ENCODE data around the gene CREB3L2. TPM values are rescaled to one million over a fixed set of nuclear protein-coding genes. Genes with fewer than 3 reads are reported as not detected.

CREB3L2 gene
- total RNA-seq, 1 experiment from 2014 or later: 39.9 TPM

- H3K4me3 Mint-ChIP-seq (ENCODE audit: low read depth, unreplicated experiment): no peak overlapping the region
- H3K27ac Mint-ChIP-seq (ENCODE audit: unreplicated experiment): no peak overlapping the region
- CTCF ChIA-PET: interaction anchor here (0.6 kb wide), 1 partner anchor 17 kb away, joined by 3 read pairs; no protein-coding TSS in a partner anchor
- no peak for DNase-seq
- H3K36me3 Mint-ChIP-seq (ENCODE audit: insufficient read depth, unreplicated experiment): no peaks in the 10 kb centered on the region
- no TSS peak for BruUV-seq (replicated peaks)
- H3K4me1 Mint-ChIP-seq (ENCODE audit: low read depth, unreplicated experiment): peaks cover 12% of the 10 kb centered on the region
- intact Hi-C loops (cut with micrococcal nuclease; ENCODE audit: unreplicated experiment): no loop called here
- H3K9me3 Mint-ChIP-seq (ENCODE audit: low read depth, unreplicated experiment): no peaks in the 10 kb centered on the region
- H3K27me3 Mint-ChIP-seq (ENCODE audit: unreplicated experiment): no peaks in the 10 kb centered on the region
- TF ChIP-seq, protein P1, sequence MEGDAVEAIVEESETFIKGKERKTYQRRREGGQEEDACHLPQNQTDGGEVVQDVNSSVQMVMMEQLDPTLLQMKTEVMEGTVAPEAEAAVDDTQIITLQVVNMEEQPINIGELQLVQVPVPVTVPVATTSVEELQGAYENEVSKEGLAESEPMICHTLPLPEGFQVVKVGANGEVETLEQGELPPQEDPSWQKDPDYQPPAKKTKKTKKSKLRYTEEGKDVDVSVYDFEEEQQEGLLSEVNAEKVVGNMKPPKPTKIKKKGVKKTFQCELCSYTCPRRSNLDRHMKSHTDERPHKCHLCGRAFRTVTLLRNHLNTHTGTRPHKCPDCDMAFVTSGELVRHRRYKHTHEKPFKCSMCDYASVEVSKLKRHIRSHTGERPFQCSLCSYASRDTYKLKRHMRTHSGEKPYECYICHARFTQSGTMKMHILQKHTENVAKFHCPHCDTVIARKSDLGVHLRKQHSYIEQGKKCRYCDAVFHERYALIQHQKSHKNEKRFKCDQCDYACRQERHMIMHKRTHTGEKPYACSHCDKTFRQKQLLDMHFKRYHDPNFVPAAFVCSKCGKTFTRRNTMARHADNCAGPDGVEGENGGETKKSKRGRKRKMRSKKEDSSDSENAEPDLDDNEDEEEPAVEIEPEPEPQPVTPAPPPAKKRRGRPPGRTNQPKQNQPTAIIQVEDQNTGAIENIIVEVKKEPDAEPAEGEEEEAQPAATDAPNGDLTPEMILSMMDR (IDR thresholded peaks at IDR 0.05; ENCODE audit: unreplicated experiment): no peak
These were observed 9.8 kb downstream of the CREB3L2 start for GRCh38 chr7:137992104-137992549.

DNA sequence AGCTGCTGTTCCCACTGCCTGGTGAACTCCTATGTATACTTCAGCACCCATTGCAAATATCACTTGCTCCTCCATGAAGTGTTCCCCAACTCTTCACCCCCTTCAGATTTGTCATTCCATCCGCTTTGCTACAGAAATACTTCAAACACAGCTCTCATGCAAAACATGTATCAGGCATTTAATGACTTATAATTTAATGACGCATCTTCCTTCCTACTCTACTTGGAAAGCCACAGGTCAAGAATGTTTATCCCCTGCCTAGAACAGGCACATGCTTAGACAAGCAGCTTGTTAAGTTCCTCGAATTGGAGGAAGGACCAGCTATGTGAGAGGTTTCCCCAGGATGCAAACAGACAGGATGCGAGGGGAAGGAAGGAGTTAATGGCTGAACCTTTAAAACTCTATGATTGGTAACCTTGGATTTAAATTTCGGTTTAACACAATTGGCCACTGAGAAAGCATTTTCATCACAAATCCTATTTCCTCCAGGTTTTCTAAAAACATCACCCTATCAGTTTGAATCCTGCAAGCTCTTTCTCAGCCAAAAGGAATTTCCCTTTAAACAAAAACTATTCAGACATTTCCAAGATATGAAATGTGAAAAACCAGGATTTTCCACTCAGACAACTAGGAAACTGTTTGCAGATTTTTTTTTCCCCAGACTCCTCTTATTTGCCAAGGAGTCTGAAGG, 11.5 kb downstream of the CREB3L2 start:
- H3K4me1 Mint-ChIP-seq (ENCODE audit: low read depth, unreplicated experiment): peaks cover 12% of the 10 kb centered on the region
- H3K9me3 Mint-ChIP-seq (ENCODE audit: low read depth, unreplicated experiment): no peaks in the 10 kb centered on the region
- TF ChIP-seq, protein P1 (IDR thresholded peaks at IDR 0.05; ENCODE audit: unreplicated experiment): no peak
- H3K4me3 Mint-ChIP-seq (ENCODE audit: low read depth, unreplicated experiment): no peak overlapping the region
- H3K27ac Mint-ChIP-seq (ENCODE audit: unreplicated experiment): no peak overlapping the region
- CTCF ChIA-PET: no interaction called here
- BruUV-seq (replicated peaks): no TSS peak
- intact Hi-C loops (cut with micrococcal nuclease; ENCODE audit: unreplicated experiment): no loop called here
- DNase-seq: no peak
- H3K27me3 Mint-ChIP-seq (ENCODE audit: unreplicated experiment): no peaks in the 10 kb centered on the region
- no peaks in the 10 kb centered on the region for H3K36me3 Mint-ChIP-seq (ENCODE audit: insufficient read depth, unreplicated experiment)

DNA sequence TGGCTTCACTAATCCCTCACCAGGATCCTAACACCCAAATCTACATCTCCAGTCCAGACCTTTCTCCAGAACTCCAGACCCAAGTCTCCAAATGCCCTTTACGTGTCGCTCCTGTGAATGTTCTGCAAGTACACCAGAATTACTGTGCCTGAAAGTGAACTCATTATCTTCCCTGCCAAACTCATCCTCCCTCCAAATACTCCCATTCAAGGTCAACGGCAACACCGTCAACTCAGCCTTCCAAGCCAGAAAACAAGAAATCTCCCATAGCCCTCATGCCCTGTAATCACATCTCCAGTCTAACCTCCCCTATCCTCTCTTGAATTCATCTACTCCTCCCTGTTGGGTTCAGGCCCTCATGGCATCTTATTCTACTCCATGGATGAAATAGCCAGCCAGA, 12.3 kb downstream of the CREB3L2 start:
- no peaks in the 10 kb centered on the region for H3K27me3 Mint-ChIP-seq (ENCODE audit: unreplicated experiment)
- TF ChIP-seq, protein P1 (IDR thresholded peaks at IDR 0.05; ENCODE audit: unreplicated experiment): no peak
- H3K27ac Mint-ChIP-seq (ENCODE audit: unreplicated experiment): no peak overlapping the region
- DNase-seq: no peak
- no peaks in the 10 kb centered on the region for H3K36me3 Mint-ChIP-seq (ENCODE audit: insufficient read depth, unreplicated experiment)
- BruUV-seq (replicated peaks): no TSS peak
- H3K4me3 Mint-ChIP-seq (ENCODE audit: low read depth, unreplicated experiment): no peak overlapping the region
- H3K9me3 Mint-ChIP-seq (ENCODE audit: low read depth, unreplicated experiment): no peaks in the 10 kb centered on the region
- H3K4me1 Mint-ChIP-seq (ENCODE audit: low read depth, unreplicated experiment): peaks cover 12% of the 10 kb centered on the region
- intact Hi-C loops (cut with micrococcal nuclease; ENCODE audit: unreplicated experiment): no loop called here
- CTCF ChIA-PET: no interaction called here

GRCh38 chr7:137989094-137989493, 12.8 kb downstream of the CREB3L2 start:
- TF ChIP-seq, protein P1 (IDR thresholded peaks at IDR 0.05; ENCODE audit: unreplicated experiment): no peak
- peaks cover 12% of the 10 kb centered on the region for H3K4me1 Mint-ChIP-seq (ENCODE audit: low read depth, unreplicated experiment)
- no peaks in the 10 kb centered on the region for H3K36me3 Mint-ChIP-seq (ENCODE audit: insufficient read depth, unreplicated experiment)
- CTCF ChIA-PET: no interaction called here
- intact Hi-C loops (cut with micrococcal nuclease; ENCODE audit: unreplicated experiment): no loop called here
- no peaks in the 10 kb centered on the region for H3K9me3 Mint-ChIP-seq (ENCODE audit: low read depth, unreplicated experiment)
- no TSS peak for BruUV-seq (replicated peaks)
- H3K4me3 Mint-ChIP-seq (ENCODE audit: low read depth, unreplicated experiment): no peak overlapping the region
- no peaks in the 10 kb centered on the region for H3K27me3 Mint-ChIP-seq (ENCODE audit: unreplicated experiment)
- no peak for DNase-seq
- H3K27ac Mint-ChIP-seq (ENCODE audit: unreplicated experiment): no peak overlapping the region
